ENCODE results near the gene ANKRD1. TPM values are rescaled to one million over a fixed set of nuclear protein-coding genes. Genes with fewer than 3 reads are reported as not detected.
"Not testable (repeated sequence)": the region's sequence is repeated elsewhere in the genome, so short reads cannot be mapped to it uniquely, and the experiment has no call there.

Gene ANKRD1
- total RNA-seq, 1 donor from 2014 or later: 156 TPM

DNA sequence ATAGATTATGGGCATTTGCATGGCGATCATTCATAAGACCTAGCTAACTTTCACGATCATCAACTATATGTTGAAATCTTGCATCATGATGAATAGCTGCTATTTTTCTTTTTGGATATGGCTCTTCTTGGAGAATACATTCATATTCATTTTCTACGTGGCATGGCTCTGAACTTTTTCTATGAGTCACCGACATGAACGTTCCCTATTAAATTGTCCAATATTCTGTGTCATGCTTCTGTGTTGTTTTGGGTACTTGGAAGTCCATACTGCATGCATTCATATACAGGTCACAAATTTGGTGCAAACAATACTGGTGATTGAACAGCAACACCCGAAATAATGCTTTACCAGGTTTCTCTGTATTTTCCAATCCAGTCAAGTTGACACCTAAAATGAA, 37.9 kb upstream of the ANKRD1 start:
- Histone ChIP-seq H3K36me3 (no peaks in the 10 kb centered on the region), H3K9me3 (no peaks in the 10 kb centered on the region), H3K4me3 (no peak overlapping the region), H3K4me1 (no peaks in the 10 kb centered on the region), H3K27ac (no peak overlapping the region), H3K27me3 (no peaks in the 10 kb centered on the region)
- ATAC-seq: no peak
- TF ChIP-seq, protein P1, sequence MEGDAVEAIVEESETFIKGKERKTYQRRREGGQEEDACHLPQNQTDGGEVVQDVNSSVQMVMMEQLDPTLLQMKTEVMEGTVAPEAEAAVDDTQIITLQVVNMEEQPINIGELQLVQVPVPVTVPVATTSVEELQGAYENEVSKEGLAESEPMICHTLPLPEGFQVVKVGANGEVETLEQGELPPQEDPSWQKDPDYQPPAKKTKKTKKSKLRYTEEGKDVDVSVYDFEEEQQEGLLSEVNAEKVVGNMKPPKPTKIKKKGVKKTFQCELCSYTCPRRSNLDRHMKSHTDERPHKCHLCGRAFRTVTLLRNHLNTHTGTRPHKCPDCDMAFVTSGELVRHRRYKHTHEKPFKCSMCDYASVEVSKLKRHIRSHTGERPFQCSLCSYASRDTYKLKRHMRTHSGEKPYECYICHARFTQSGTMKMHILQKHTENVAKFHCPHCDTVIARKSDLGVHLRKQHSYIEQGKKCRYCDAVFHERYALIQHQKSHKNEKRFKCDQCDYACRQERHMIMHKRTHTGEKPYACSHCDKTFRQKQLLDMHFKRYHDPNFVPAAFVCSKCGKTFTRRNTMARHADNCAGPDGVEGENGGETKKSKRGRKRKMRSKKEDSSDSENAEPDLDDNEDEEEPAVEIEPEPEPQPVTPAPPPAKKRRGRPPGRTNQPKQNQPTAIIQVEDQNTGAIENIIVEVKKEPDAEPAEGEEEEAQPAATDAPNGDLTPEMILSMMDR (IDR thresholded peaks at IDR 0.05): no peak
- DNase-seq: no peak
- intact Hi-C loops (cut with DNase I): no loop called here

DNA sequence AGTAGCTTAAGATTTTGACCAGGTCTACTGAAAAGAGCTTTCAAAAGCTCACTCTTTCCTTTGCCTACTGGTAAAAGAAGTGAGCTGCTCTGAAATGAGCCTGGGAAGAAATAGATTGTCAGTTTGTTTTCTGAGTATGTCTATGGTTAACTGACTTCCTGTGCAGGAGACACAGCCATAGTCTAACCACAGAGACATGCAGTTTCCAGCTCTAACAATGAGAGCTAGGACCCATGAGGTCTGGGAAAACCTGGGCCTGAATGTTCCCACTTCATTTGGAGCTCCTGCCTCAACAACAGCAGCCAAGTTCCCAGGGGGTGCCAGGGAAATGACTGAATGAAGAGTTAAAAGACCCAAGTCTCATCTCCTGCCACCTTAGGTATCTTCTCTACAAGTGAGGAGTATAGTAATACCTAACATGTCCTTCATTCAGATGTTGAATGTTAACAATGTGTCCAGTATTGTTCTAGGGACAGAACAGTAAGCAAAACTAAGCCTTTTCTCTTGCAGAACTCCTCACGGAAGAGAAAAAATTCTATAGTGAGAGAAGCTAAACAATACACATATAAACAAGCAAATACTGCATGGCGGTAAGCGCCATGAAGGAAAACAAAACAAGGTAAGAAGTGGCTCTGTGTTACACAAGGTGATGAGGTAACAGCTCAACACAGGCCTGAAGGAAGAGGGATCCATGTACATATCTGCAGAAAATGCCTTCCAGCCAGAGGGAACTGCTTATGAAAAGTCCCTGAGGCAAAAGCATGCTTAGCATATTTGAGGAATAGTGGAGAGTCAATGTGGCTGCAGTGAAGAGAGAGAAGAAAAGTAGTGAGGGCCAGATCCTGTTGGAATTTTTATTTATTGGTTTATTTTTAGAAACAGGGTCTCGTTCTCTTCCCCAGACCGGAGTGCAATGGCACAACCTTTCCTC, 26.4 kb upstream of the ANKRD1 start:
- intact Hi-C loops (cut with DNase I): no loop called here

DNA sequence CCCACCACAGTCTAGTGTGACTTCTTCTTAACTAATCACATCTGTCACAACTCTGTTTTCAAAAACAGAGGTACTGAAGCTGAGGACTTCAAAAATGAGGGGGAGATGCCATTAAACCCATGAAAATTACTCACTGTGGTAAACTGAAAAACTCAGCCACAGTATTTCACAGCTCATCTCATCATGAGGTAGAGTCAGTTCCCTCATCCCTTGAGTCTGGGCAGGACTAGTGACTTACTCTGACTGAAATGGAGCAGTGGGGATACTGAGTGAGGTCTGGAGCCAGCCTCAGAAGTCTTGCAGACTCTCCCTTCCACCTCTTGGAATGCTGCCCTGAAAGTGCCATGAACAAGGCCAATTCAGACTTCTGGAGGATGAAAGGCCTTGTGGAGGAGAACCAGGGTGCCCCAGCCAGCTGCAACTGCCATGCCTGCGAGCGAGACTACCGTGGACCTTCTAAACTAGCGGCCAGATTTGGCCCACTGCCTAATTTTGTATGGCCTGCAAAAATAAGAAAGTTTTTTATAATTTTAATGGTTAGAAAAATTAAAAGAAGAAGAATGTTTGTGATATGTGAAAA, 24.7 kb upstream of the ANKRD1 start:
- no peaks in the 10 kb centered on the region for H3K4me1 ChIP-seq
- no peak overlapping the region for H3K27ac ChIP-seq
- ATAC-seq (no peak), DNase-seq (no peak)
- H3K36me3 ChIP-seq: no peaks in the 10 kb centered on the region
- TF ChIP-seq, protein P1 (IDR thresholded peaks at IDR 0.05): no peak
- H3K27me3 ChIP-seq: no peaks in the 10 kb centered on the region
- H3K9me3 ChIP-seq: no peaks in the 10 kb centered on the region
- intact Hi-C loops (cut with DNase I): no loop called here
- H3K4me3 ChIP-seq: no peak overlapping the region

More for the DNA sequence above, 26.4 kb upstream of the ANKRD1 start:
- Histone ChIP-seq H3K4me1 (no peaks in the 10 kb centered on the region), H3K9me3 (no peaks in the 10 kb centered on the region), H3K36me3 (no peaks in the 10 kb centered on the region), H3K27me3 (no peaks in the 10 kb centered on the region), H3K4me3 (no peak overlapping the region), H3K27ac (no peak overlapping the region)
- no peak for DNase-seq
- TF ChIP-seq, protein P1 (IDR thresholded peaks at IDR 0.05): no peak
- ATAC-seq: peak; percentile 25

DNA sequence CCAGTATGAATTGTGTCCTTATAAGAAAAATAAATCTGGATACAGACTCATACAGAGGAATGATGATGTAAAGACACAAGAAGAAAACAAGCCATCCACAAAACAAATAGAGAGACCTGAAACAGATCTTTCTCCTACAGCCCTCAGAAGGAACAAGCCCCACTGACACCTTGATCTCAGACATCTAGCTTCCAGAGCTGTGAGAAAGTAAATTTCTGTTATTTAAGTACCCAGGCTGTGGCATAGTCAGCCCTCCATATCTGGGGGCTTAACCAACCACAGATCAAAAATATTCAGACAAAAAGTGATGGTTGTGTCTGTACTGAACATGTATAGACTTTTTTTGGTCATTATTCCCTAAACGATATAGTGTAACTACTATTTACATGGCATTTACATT, 23.9 kb upstream of the ANKRD1 start:
- no peak overlapping the region for H3K27ac ChIP-seq
- no peaks in the 10 kb centered on the region for H3K9me3 ChIP-seq
- ATAC-seq: no peak
- DNase-seq: no peak
- H3K27me3 ChIP-seq: no peaks in the 10 kb centered on the region
- H3K4me1 ChIP-seq: no peaks in the 10 kb centered on the region
- intact Hi-C loops (cut with DNase I): no loop called here
- no peak overlapping the region for H3K4me3 ChIP-seq
- H3K36me3 ChIP-seq: no peaks in the 10 kb centered on the region
- TF ChIP-seq, protein P1 (IDR thresholded peaks at IDR 0.05): no peak

DNA sequence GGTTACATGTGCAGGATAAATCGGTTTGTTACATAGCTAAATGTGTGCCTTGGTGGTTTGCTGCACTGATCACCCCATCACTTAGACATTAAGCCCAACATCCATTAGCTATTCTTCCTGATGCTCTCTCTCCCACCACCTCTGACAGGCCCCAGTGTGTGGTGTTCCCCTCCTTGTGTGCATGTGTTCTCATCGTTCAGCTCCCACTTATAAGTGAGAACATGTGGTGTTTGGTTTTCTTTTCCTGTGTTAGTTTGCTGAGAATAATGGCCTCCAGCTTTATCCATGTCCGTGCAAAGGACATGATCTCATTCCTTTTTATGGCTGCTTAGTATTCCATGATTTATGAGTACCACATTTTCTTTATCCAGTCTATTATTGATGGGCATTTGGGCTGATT, 22.1 kb upstream of the ANKRD1 start:
- H3K4me3 ChIP-seq; H3K27ac ChIP-seq; H3K36me3 ChIP-seq; H3K9me3 ChIP-seq; ATAC-seq; H3K27me3 ChIP-seq; intact Hi-C loops (cut with DNase I); H3K4me1 ChIP-seq; DNase-seq: not testable (repeated sequence)

GRCh38 chr10:90939648-90940047, 18.8 kb upstream of the ANKRD1 start:
- Histone ChIP-seq H3K4me1 (peaks cover 8% of the 10 kb centered on the region), H3K36me3 (no peaks in the 10 kb centered on the region), H3K27me3 (no peaks in the 10 kb centered on the region), H3K27ac (no peak overlapping the region), H3K9me3 (no peaks in the 10 kb centered on the region), H3K4me3 (no peak overlapping the region)
- no peak for ATAC-seq
- TF ChIP-seq, protein P1 (IDR thresholded peaks at IDR 0.05): no peak
- intact Hi-C loops (cut with DNase I): no loop called here
- no peak for DNase-seq
